Spinal cord (tissue), 10 donors: ENCODE results near the gene EPAS1. TPM values are rescaled to one million over a fixed set of nuclear protein-coding genes. Genes with fewer than 3 reads are reported as not detected.

ENCODE experiments used
- DNase-seq, 6 donors: peaks; one replicate each; pipeline versions ENCODE4 v3.0.0 to v3.0.0-alpha.2; 2013 to 2015; ENCODE audit warnings: low spot score in 6 of 6, low read depth in 4 of 6
- H3K27ac ChIP-seq: one replicate; pipeline ENCODE4 v1.5.1; 2013; ENCODE audit warnings: low read depth, low read length, control low read depth
- H3K27me3 ChIP-seq: one replicate; pipeline ENCODE4 v1.6.1; 2013; ENCODE audit warnings: low read length; ENCODE audit not compliant: control insufficient read depth, insufficient read depth
- H3K36me3 ChIP-seq: one replicate; pipeline ENCODE4 v1.6.1; 2013; ENCODE audit warnings: low read length; ENCODE audit not compliant: control insufficient read depth, insufficient read depth
- H3K4me1 ChIP-seq: one replicate; pipeline ENCODE4 v1.6.1; 2013; ENCODE audit warnings: low read length; ENCODE audit not compliant: control insufficient read depth, insufficient read depth
- H3K4me3 ChIP-seq: one replicate; pipeline ENCODE4 v1.5.1; 2013; ENCODE audit warnings: low read depth, low read length, control low read depth
- H3K9me3 ChIP-seq: one replicate; pipeline ENCODE4 v1.6.1; 2013; ENCODE audit warnings: low read length; ENCODE audit not compliant: control insufficient read depth, insufficient read depth
- WGBS: methylation state at CpG from one replicate; pipeline ENCODE4 v1.1.5; 2013; ENCODE audit warnings: missing lambda C conversion rate; ENCODE audit not compliant: insufficient coverage; 5-methylcytosine and 5-hydroxymethylcytosine counted together
- polyA plus RNA-seq, 2 donors: library from polyadenylated mRNA; unstranded; fragments of 120-200 nt; gene quantifications; one replicate each; pipeline ENCODE4 v1.2.1, GENCODE V29; 2013; ENCODE audit not compliant: insufficient read length in 2 of 2
- total RNA-seq, 2 donors: library from RNA; depleted of rRNA in 1 of 2; stranded (reverse); fragments of 120-200 nt in 1 of 2; fragments of >200 nt in 1 of 2; gene quantifications; one replicate each; pipeline versions ENCODE4 v1.2.3 to v1.2.4, GENCODE V29; 2013 to 2014
- donor health status: healthy.

EPAS1 gene
- total and polyA plus RNA-seq, 4 donors = 29.2 to 53.7 (median 45.0) TPM

GRCh38 chr2:46313063-46313462, 15.9 kb downstream of the EPAS1 start:
- Histone ChIP-seq H3K4me3 (no peak overlapping the region), H3K27me3 (no peaks in the 10 kb centered on the region), H3K27ac (no peak overlapping the region), H3K36me3 (no peaks in the 10 kb centered on the region), H3K9me3 (no peaks in the 10 kb centered on the region), H3K4me1 (peaks cover 10% of the 10 kb centered on the region)
- 92% methylated on average over 3 of the region's 3 CpGs for WGBS
- no peak for DNase-seq

- WGBS = 72% methylated on average over 7 of the region's 11 CpGs
- Histone ChIP-seq H3K27me3 (no peaks in the 10 kb centered on the region), H3K4me3 (no peak overlapping the region), H3K36me3 (no peaks in the 10 kb centered on the region), H3K27ac (no peak overlapping the region), H3K4me1 (peaks cover 10% of the 10 kb centered on the region), H3K9me3 (no peaks in the 10 kb centered on the region)
- no peak for DNase-seq
Observed at GRCh38 chr2:46314065-46314835, 17.0 kb downstream of the EPAS1 start.

- Histone ChIP-seq H3K4me1 (peaks cover 10% of the 10 kb centered on the region), H3K36me3 (no peaks in the 10 kb centered on the region), H3K9me3 (no peaks in the 10 kb centered on the region), H3K27me3 (no peaks in the 10 kb centered on the region), H3K27ac (peak overlapping the region; percentile 50), H3K4me3 (no peak overlapping the region)
- DNase-seq = peak in 1 of 6 donors; percentile 42
- 65% methylated on average over 11 of the region's 11 CpGs for WGBS
Observed at GRCh38 chr2:46315103-46315890, 18.1 kb downstream of the EPAS1 start.

GRCh38 chr2:46317094-46317486, 19.9 kb downstream of the EPAS1 start:
- no peak overlapping the region for H3K27ac ChIP-seq
- peaks cover 10% of the 10 kb centered on the region for H3K4me1 ChIP-seq
- H3K9me3 ChIP-seq = no peaks in the 10 kb centered on the region

GRCh38 chr2:46318579-46319460, 21.6 kb downstream of the EPAS1 start:
- WGBS = no CpG with 5 or more reads among the region's 3 CpGs
- H3K27ac ChIP-seq = no peak overlapping the region
- H3K27me3 ChIP-seq = no peaks in the 10 kb centered on the region
- H3K4me1 ChIP-seq = peaks cover 10% of the 10 kb centered on the region
- H3K9me3 ChIP-seq = no peaks in the 10 kb centered on the region
- DNase-seq = no peak
- no peaks in the 10 kb centered on the region for H3K36me3 ChIP-seq
- no peak overlapping the region for H3K4me3 ChIP-seq

More at GRCh38 chr2:46317094-46317486, 19.9 kb downstream of the EPAS1 start:
- 86% methylated on average over 1 of the region's 3 CpGs for WGBS
- DNase-seq = no peak
- H3K27me3 ChIP-seq = no peaks in the 10 kb centered on the region
- H3K4me3 ChIP-seq = no peak overlapping the region
- no peaks in the 10 kb centered on the region for H3K36me3 ChIP-seq

- 67% methylated on average over 3 of the region's 5 CpGs for WGBS
- no peaks in the 10 kb centered on the region for H3K27me3 ChIP-seq
- DNase-seq = no peak
- H3K4me3 ChIP-seq = no peak overlapping the region
- H3K4me1 ChIP-seq = peaks cover 8% of the 10 kb centered on the region
- no peaks in the 10 kb centered on the region for H3K36me3 ChIP-seq
- H3K27ac ChIP-seq = no peak overlapping the region
- no peaks in the 10 kb centered on the region for H3K9me3 ChIP-seq
Observed at GRCh38 chr2:46319711-46320110, 22.5 kb downstream of the EPAS1 start.

GRCh38 chr2:46320141-46320567, 22.9 kb downstream of the EPAS1 start:
- Histone ChIP-seq H3K4me3 (peak overlapping the region; percentile 9), H3K27ac (peak overlapping the region; percentile 25), H3K4me1 (peaks cover 6% of the 10 kb centered on the region), H3K9me3 (no peaks in the 10 kb centered on the region), H3K36me3 (no peaks in the 10 kb centered on the region), H3K27me3 (no peaks in the 10 kb centered on the region)
- WGBS = 22% methylated on average over 7 of the region's 8 CpGs
- peak in 2 of 6 donors; percentile 53 to 85 for DNase-seq

- WGBS = 87% methylated on average over 3 of the region's 4 CpGs
- DNase-seq = no peak
- H3K36me3 ChIP-seq = no peaks in the 10 kb centered on the region
- no peaks in the 10 kb centered on the region for H3K9me3 ChIP-seq
- no peaks in the 10 kb centered on the region for H3K4me1 ChIP-seq
- no peaks in the 10 kb centered on the region for H3K27me3 ChIP-seq
- H3K4me3 ChIP-seq = no peak overlapping the region
- H3K27ac ChIP-seq = no peak overlapping the region
Observed at GRCh38 chr2:46323730-46324129, 26.5 kb downstream of the EPAS1 start.

GRCh38 chr2:46325182-46325928, 28.1 kb downstream of the EPAS1 start:
- no peaks in the 10 kb centered on the region for H3K36me3 ChIP-seq
- no peak for DNase-seq
- H3K4me3 ChIP-seq = no peak overlapping the region
- H3K27me3 ChIP-seq = no peaks in the 10 kb centered on the region
- no peaks in the 10 kb centered on the region for H3K9me3 ChIP-seq
- H3K27ac ChIP-seq = no peak overlapping the region
- 96% methylated on average over 4 of the region's 6 CpGs for WGBS
- peaks cover 5% of the 10 kb centered on the region for H3K4me1 ChIP-seq
